SH-SY5Y (cell line): Measurements from ENCODE around the gene APEH.

Experiments used
- GATA2 ChIP-seq: IDR thresholded peaks from 2 replicates; pipeline ENCODE4 v1.6.1; 2011; ENCODE audit warnings: mild to moderate bottlenecking, low read depth, low read length
- GATA3 ChIP-seq: IDR thresholded peaks from 2 replicates; pipeline ENCODE4 v1.6.1; 2011; ENCODE audit warnings: low read depth, mild to moderate bottlenecking, low read length, moderate library complexity

GRCh38 chr3:49655731-49656285 is 18.3 kb upstream of the APEH start:
- no peak for TF ChIP-seq GATA2
- no peak for TF ChIP-seq GATA3
